HG03565 (cell line): ENCODE data around the gene MFSD1.

Source experiments
- ATAC-seq: cut with Tn5 transposase; IDR thresholded peaks from one replicate; pipeline ENCODE4 v1.9.1; 2021; ENCODE audit warnings: mild to moderate bottlenecking, moderate library complexity; ENCODE audit not compliant: unreplicated experiment

MFSD1 gene

DNA sequence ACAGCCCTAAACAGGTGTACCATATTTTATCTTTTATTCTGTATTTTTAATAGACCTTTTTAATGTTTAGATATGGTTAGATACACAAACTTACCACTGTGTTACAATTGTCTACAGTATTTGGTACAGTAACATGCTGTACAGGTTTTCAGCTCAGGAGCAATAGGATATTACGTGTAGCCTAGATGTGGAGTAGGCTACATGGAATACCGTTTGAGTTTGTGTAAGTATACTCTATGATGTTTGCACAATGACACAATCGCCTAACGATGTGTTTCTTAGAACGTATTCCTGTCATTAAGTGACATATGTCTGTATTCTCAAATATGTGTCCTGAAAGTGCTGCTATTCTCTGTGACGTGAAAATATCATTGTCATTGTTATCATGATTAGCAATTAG is 62.6 kb downstream of the MFSD1 start:
- no peak for ATAC-seq

DNA sequence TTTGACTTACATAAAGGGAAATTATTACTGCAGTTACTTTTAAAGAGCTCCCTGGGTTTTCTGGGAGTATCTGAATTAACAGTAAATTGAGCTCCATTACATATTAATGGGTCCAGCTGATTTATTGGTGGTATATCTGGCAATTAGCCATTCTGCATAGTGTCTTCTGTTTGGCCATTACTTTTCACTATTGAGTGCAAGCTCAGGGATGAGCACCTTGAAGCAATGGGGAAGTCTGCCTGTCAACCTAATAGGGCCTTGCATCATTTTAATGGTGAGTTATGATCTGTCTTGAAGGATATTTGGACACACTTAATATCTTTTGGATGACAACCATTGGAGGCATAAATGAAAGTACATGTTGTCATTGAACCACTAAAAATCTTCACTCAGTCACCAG is 73.8 kb downstream of the MFSD1 start:
- ATAC-seq: no peak
